Measurements from ENCODE around the gene PRELID3B. TPM values are rescaled to one million over a fixed set of nuclear protein-coding genes. Genes with fewer than 3 reads are reported as not detected.
A peak's percentile ranks its signal among the peaks of the same experiment; 100 is the strongest.

The PRELID3B gene
- total and polyA plus RNA-seq, 2 of the 13 experiments (the other 11 are each of a cell fraction or from before 2014, with no cell fraction given) = 23.3 to 42.6 TPM

DNA sequence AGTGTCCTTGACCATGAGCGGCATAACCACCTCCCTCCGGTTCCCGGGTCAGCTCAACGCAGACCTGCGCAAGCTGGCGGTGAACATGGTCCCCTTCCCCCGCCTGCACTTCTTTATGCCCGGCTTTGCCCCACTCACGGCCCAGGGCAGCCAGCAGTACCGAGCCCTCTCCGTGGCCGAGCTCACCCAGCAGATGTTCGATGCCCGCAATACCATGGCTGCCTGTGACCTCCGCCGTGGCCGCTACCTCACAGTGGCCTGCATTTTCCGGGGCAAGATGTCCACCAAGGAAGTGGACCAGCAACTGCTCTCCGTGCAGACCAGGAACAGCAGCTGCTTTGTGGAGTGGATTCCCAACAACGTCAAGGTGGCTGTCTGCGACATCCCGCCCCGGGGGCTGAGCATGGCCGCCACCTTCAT, 18.5 kb downstream of the PRELID3B start:
- Histone ChIP-seq H2AFZ (ENCODE audit: low read length) (no peak overlapping the region), H3K4me1 (ENCODE audit: insufficient read depth, low read length) (peaks cover 43% of the 10 kb centered on the region), H3K9ac (ENCODE audit: insufficient read depth, low read depth, low read length) (no peak overlapping the region), H4K20me1 (ENCODE audit: insufficient read depth, low read length) (peaks cover 11% of the 10 kb centered on the region; the same call in 1 of the 2 replicates), H3K79me2 (ENCODE audit: insufficient read depth, low read length) (peaks cover 40% of the 10 kb centered on the region), H3K27me3 (ENCODE audit: control insufficient read depth in 1 of 2, insufficient read depth in 2 of 2, low read length in 2 of 2) (no peaks in the 10 kb centered on the region), H3K27ac (ENCODE audit: extremely low read length, insufficient read depth, low read length) (no peak overlapping the region), H3K36me3 (replicated peaks in 1 of 2; ENCODE audit: control insufficient read depth in 1 of 2, insufficient read depth in 2 of 2, low read length in 2 of 2) (peaks cover 29 to 59% of the 10 kb centered on the region in 2 experiments), H3K9me3 (ENCODE audit: low read length) (no peaks in the 10 kb centered on the region), H3K4me2 (ENCODE audit: low read depth, low read length) (no peak overlapping the region), H3K4me3 (replicated peaks in 1 of 3; ENCODE audit: insufficient read depth in 1 of 3, low read depth in 2 of 3, low read length in 3 of 3) (no peak overlapping the region)
- WGBS (ENCODE audit: low lambda C conversion rate) = 98% methylated on average over 24 of the region's 24 CpGs
- no TSS peak for BruUV-seq (replicated peaks)
- ATAC-seq = no peak; the same call in 1 of the 3 replicates
- in situ Hi-C loops (cut with HindIII; ENCODE audit: extremely low pct_ligation_motif_present, low pct_unique_long_range_greater_than_20kb) = no loop called here
- intact Hi-C loops (cut with micrococcal nuclease; ENCODE audit: unreplicated experiment) = no loop called here
- ChIA-PET CTCF (ENCODE audit: low intra/inter-chr PET ratio, low total read pairs) (no interaction called here), POLR2A (interaction anchor here (1.0 to 1.4 kb wide), 2 partner anchors 8 to 13 kb away, joined by 6 read pairs; partner anchors contain the start of gene ATP5F1E)
- DNase-seq (ENCODE audit: low spot score) = no peak
- FAIRE-seq = no peak
- TF ChIP-seq RBM22 (optimal IDR thresholded peaks at IDR 0.05; ENCODE audit: low read length) = peak; percentile 79
- peak; percentile 32 for TF ChIP-seq PAF1 (CRISPR knock-in tag; IDR thresholded peaks at IDR 0.05)
- peak; percentile 15 for TF ChIP-seq HNRNPLL (IDR thresholded peaks at IDR 0.05; ENCODE audit: low read depth, low read length, poor library complexity, severe bottlenecking)
- TF ChIP-seq, protein P1, sequence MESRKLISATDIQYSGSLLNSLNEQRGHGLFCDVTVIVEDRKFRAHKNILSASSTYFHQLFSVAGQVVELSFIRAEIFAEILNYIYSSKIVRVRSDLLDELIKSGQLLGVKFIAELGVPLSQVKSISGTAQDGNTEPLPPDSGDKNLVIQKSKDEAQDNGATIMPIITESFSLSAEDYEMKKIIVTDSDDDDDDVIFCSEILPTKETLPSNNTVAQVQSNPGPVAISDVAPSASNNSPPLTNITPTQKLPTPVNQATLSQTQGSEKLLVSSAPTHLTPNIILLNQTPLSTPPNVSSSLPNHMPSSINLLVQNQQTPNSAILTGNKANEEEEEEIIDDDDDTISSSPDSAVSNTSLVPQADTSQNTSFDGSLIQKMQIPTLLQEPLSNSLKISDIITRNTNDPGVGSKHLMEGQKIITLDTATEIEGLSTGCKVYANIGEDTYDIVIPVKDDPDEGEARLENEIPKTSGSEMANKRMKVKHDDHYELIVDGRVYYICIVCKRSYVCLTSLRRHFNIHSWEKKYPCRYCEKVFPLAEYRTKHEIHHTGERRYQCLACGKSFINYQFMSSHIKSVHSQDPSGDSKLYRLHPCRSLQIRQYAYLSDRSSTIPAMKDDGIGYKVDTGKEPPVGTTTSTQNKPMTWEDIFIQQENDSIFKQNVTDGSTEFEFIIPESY (CRISPR knock-in tag; IDR thresholded peaks at IDR 0.05) = 0 out of 2 replicates have a peak, but pooled peaks have one; percentile 27
- TF ChIP-seq RBFOX2 (IDR thresholded peaks at IDR 0.05; ENCODE audit: low read depth, low read length) = peak; percentile 70
- TF ChIP-seq ZNF333 (CRISPR knock-in tag; IDR thresholded peaks at IDR 0.05; ENCODE audit: borderline replicate concordance) = 0 out of 2 replicates have a peak, but pooled peaks have one; percentile 45
- TF ChIP-seq, protein P2, sequence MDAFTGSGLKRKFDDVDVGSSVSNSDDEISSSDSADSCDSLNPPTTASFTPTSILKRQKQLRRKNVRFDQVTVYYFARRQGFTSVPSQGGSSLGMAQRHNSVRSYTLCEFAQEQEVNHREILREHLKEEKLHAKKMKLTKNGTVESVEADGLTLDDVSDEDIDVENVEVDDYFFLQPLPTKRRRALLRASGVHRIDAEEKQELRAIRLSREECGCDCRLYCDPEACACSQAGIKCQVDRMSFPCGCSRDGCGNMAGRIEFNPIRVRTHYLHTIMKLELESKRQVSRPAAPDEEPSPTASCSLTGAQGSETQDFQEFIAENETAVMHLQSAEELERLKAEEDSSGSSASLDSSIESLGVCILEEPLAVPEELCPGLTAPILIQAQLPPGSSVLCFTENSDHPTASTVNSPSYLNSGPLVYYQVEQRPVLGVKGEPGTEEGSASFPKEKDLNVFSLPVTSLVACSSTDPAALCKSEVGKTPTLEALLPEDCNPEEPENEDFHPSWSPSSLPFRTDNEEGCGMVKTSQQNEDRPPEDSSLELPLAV (CRISPR knock-in tag; conservative IDR thresholded peaks at IDR 0.05; ENCODE audit: low read depth) = 0 out of 2 replicates have a peak, but pooled peaks have one; percentile 1
- TF ChIP-seq, protein P3, sequence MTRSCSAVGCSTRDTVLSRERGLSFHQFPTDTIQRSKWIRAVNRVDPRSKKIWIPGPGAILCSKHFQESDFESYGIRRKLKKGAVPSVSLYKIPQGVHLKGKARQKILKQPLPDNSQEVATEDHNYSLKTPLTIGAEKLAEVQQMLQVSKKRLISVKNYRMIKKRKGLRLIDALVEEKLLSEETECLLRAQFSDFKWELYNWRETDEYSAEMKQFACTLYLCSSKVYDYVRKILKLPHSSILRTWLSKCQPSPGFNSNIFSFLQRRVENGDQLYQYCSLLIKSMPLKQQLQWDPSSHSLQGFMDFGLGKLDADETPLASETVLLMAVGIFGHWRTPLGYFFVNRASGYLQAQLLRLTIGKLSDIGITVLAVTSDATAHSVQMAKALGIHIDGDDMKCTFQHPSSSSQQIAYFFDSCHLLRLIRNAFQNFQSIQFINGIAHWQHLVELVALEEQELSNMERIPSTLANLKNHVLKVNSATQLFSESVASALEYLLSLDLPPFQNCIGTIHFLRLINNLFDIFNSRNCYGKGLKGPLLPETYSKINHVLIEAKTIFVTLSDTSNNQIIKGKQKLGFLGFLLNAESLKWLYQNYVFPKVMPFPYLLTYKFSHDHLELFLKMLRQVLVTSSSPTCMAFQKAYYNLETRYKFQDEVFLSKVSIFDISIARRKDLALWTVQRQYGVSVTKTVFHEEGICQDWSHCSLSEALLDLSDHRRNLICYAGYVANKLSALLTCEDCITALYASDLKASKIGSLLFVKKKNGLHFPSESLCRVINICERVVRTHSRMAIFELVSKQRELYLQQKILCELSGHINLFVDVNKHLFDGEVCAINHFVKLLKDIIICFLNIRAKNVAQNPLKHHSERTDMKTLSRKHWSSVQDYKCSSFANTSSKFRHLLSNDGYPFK (CRISPR knock-in tag; IDR thresholded peaks at IDR 0.05; ENCODE audit: borderline replicate concordance) = no peak
- TF ChIP-seq, protein P4, sequence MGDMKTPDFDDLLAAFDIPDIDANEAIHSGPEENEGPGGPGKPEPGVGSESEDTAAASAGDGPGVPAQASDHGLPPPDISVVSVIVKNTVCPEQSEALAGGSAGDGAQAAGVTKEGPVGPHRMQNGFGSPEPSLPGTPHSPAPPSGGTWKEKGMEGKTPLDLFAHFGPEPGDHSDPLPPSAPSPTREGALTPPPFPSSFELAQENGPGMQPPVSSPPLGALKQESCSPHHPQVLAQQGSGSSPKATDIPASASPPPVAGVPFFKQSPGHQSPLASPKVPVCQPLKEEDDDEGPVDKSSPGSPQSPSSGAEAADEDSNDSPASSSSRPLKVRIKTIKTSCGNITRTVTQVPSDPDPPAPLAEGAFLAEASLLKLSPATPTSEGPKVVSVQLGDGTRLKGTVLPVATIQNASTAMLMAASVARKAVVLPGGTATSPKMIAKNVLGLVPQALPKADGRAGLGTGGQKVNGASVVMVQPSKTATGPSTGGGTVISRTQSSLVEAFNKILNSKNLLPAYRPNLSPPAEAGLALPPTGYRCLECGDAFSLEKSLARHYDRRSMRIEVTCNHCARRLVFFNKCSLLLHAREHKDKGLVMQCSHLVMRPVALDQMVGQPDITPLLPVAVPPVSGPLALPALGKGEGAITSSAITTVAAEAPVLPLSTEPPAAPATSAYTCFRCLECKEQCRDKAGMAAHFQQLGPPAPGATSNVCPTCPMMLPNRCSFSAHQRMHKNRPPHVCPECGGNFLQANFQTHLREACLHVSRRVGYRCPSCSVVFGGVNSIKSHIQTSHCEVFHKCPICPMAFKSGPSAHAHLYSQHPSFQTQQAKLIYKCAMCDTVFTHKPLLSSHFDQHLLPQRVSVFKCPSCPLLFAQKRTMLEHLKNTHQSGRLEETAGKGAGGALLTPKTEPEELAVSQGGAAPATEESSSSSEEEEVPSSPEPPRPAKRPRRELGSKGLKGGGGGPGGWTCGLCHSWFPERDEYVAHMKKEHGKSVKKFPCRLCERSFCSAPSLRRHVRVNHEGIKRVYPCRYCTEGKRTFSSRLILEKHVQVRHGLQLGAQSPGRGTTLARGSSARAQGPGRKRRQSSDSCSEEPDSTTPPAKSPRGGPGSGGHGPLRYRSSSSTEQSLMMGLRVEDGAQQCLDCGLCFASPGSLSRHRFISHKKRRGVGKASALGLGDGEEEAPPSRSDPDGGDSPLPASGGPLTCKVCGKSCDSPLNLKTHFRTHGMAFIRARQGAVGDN (CRISPR knock-in tag; IDR thresholded peaks at IDR 0.05) = peak; percentile 39; the same call in 1 of the 2 replicates
- 0 out of 2 replicates have a peak, but pooled peaks have one; percentile 1 for TF ChIP-seq ZFX (CRISPR knock-in tag; IDR thresholded peaks at IDR 0.05; ENCODE audit: low read depth)
- peak; percentile 58 for TF ChIP-seq AGO1 (IDR thresholded peaks at IDR 0.05; ENCODE audit: low read depth, low read length, poor library complexity, severe bottlenecking)
- no peak for TF ChIP-seq CENPX (CRISPR knock-in tag; IDR thresholded peaks at IDR 0.05)
- TF ChIP-seq AGO2 (optimal IDR thresholded peaks at IDR 0.05; ENCODE audit: low read depth, low read length) = peak; percentile 96

All from HepG2 (cell line).